K562 (cell line): ENCODE data around the gene CLIC2. TPM values are rescaled to one million over a fixed set of nuclear protein-coding genes. Genes with fewer than 3 reads are reported as not detected.

Experiments used
- ATAC-seq: fragments of 200-7000 bp; cut with Tn5 transposase; 3 replicates; pipeline ENCODE4 v1.9.1; 2020; ENCODE audit warnings: moderate library complexity
- BruUV-seq: library from RNA; stranded (reverse); fragments of 400-500 nt; replicated peaks from 2 replicates; lab custom pipeline; 2021; lab: Mats Ljungman, UMichigan
- CTCF ChIA-PET: fragments of 300-600 bp; formaldehyde crosslinking; extraction: SDS; loops from one replicate; lab custom pipeline; 2021; ENCODE audit warnings: low intra/inter-chr PET ratio; lab: Yijun Ruan, JAX
- POLR2A ChIA-PET: fragments of 300-600, 350-650 bp; sonication (Branson Sonifier 250); formaldehyde crosslinking; extraction: SDS; loops from one replicate; lab custom pipeline; 2021; ENCODE audit warnings: antibody characterized with exemption, inconsistent platforms; lab: Yijun Ruan, JAX
- DNase-seq, 4 experiments: peaks; one replicate each; pipeline versions ENCODE4 v3.0.0 to v3.0.0-alpha.2; 2011 to 2018; ENCODE audit warnings: low spot score in 3 of 4, mixed read lengths in 3 of 4; ENCODE audit errors: extremely low read depth in 1 of 4
- FAIRE-seq: peaks from 2 replicates; lab custom pipeline; 2011; peaks lifted over from hg19 to GRCh38; lab: Jason Lieb, UNC
- H2AFZ ChIP-seq: 2 replicates; pipeline ENCODE4 v1.6.0; 2011; ENCODE audit warnings: low read depth, low read length, control low read depth, inconsistent platforms
- H3K27ac ChIP-seq: fragments of 200-600 bp; 3 replicates; pipeline ENCODE4 v1.8.0; 2011; ENCODE audit warnings: low read depth, mild to moderate bottlenecking, control low read depth, inconsistent platforms, low read length, moderate library complexity, mixed read lengths; ENCODE audit errors: extremely low read depth
- H3K27me3 ChIP-seq, 2 experiments: fragments of 300-600 bp in 1 of 2; 2 replicates in 1 of 2; 3 replicates in 1 of 2; pipeline versions ENCODE4 v1.6.0 to v1.8.0; 2011; ENCODE audit warnings: inconsistent platforms in 2 of 2, low read length in 2 of 2, mild to moderate bottlenecking in 1 of 2, mixed read lengths in 1 of 2, moderate library complexity in 1 of 2; ENCODE audit not compliant: control insufficient read depth in 2 of 2, insufficient read depth in 2 of 2
- H3K36me3 ChIP-seq: fragments of 300-600 bp; 3 replicates; pipeline ENCODE4 v1.8.0; 2011; ENCODE audit warnings: mild to moderate bottlenecking, low read length, inconsistent platforms; ENCODE audit not compliant: control insufficient read depth, insufficient read depth
- H3K4me1 ChIP-seq, 2 experiments: fragments of 200-600 bp in 1 of 2; replicated peaks in 1 of 2; 2 replicates in 1 of 2; 3 replicates in 1 of 2; pipeline versions ENCODE4 v1.5.1 to v1.8.0; 2011; ENCODE audit warnings: inconsistent platforms in 2 of 2, low read length in 2 of 2, mild to moderate bottlenecking in 1 of 2, mixed read lengths in 1 of 2, moderate library complexity in 1 of 2; ENCODE audit not compliant: control insufficient read depth in 2 of 2, insufficient read depth in 2 of 2
- H3K4me2 ChIP-seq: 2 replicates; pipeline ENCODE4 v1.6.1; 2011; ENCODE audit warnings: low read length, control low read depth, inconsistent platforms, mixed read lengths; ENCODE audit not compliant: insufficient read depth
- H3K4me3 ChIP-seq: fragments of 200-600 bp; sonication (generic), shearing (Covaris generic); 2 replicates; pipeline ENCODE4 v1.5.1; 2016; ENCODE audit warnings: control low read depth, inconsistent platforms
- H3K79me2 ChIP-seq: fragments of 200-600 bp; 3 replicates; pipeline ENCODE4 v1.8.0; 2011; ENCODE audit warnings: low read length, inconsistent platforms; ENCODE audit not compliant: control insufficient read depth, insufficient read depth
- H3K9ac ChIP-seq, 2 experiments: 2 replicates each; pipeline versions ENCODE4 v1.6.0 to v1.6.1; 2011; ENCODE audit warnings: low read depth in 2 of 2, low read length in 2 of 2, control low read depth in 1 of 2, inconsistent platforms in 1 of 2, mild to moderate bottlenecking in 1 of 2, mixed read lengths in 1 of 2; ENCODE audit not compliant: insufficient read depth in 1 of 2
- H3K9me1 ChIP-seq: one replicate; pipeline ENCODE4 v1.6.0; 2011; ENCODE audit warnings: inconsistent platforms, mild to moderate bottlenecking, low read length, moderate library complexity; ENCODE audit not compliant: control insufficient read depth, insufficient read depth
- H3K9me3 ChIP-seq: replicated peaks from 2 replicates; pipeline ENCODE4 v1.5.1; 2011; ENCODE audit warnings: low read depth, low read length, inconsistent platforms; ENCODE audit not compliant: control insufficient read depth, insufficient read depth
- H4K20me1 ChIP-seq: replicated peaks from 2 replicates; pipeline ENCODE4 v1.6.1; 2011; ENCODE audit warnings: low read length, inconsistent platforms, mixed read lengths; ENCODE audit not compliant: control insufficient read depth, insufficient read depth
- ADNP ChIP-seq: fragments of 200-800 bp; sonication (Bioruptor generic); IDR thresholded peaks from 2 replicates; pipeline ENCODE4 v1.6.1; 2016; ENCODE audit warnings: missing genetic modification characterization, missing compliant biosample characterization
- CBX1 ChIP-seq: sonication (generic); IDR thresholded peaks from 2 replicates; pipeline ENCODE4 v1.6.1; 2016; ENCODE audit warnings: antibody characterized with exemption, low read depth, mild to moderate bottlenecking
- NFIC ChIP-seq: fragments of 450-650 bp; IDR thresholded peaks from 2 replicates; pipeline ENCODE4 v1.6.1; 2017; ENCODE audit warnings: mild to moderate bottlenecking, inconsistent platforms
- ZNF316 ChIP-seq: fragments of 450-650 bp; IDR thresholded peaks from 2 replicates; pipeline ENCODE4 v1.6.1; 2016
- ZNF431 ChIP-seq: sonication (generic); formaldehyde crosslinking; IDR thresholded peaks from 2 replicates; pipeline ENCODE4 v1.8.0; 2022; ENCODE audit warnings: mild to moderate bottlenecking, missing genetic modification reagents
- WGBS: fragments of 100-300 bp; shearing (Covaris generic); methylation state at CpG from one replicate; pipeline ENCODE4 v1.1.6; 2016; ENCODE audit warnings: low coverage, mixed read lengths; ENCODE audit not compliant: insufficient coverage; ENCODE audit errors: missing lambda C conversion rate; 5-methylcytosine and 5-hydroxymethylcytosine counted together
- in situ Hi-C: fragments of 300-500 bp; cut with MboI; formaldehyde crosslinking; loops from 4 replicates; pipeline ENCODE4 v1.15.0; 2018; ENCODE audit warnings: inconsistent platforms, mixed read lengths
- intact Hi-C: fragments of 100-400 bp; cut with micrococcal nuclease; formaldehyde crosslinking; loops from 2 replicates; pipeline ENCODE4 v1.14.2; 2022
- polyA plus RNA-seq, 8 experiments: library from polyadenylated mRNA; depleted of rRNA in 4 of 8; stranded (reverse) in 5 of 8; unstranded in 3 of 8; fragments of >200 nt; fragmentation: Nextera tagmentation in 2 of 8; fragmentation: Illumina TruSeq in 1 of 8; extraction: Ambion mirVana in 2 of 8; extraction: Trizol in 1 of 8; gene quantifications; 2 replicates each; pipeline versions ENCODE4 v1.2.1 to v1.2.3, GENCODE V29; 2011 to 2014; ENCODE audit warnings: inconsistent platforms in 1 of 8, missing spikeins in 1 of 8
- total RNA-seq, 7 experiments: library from RNA; depleted of rRNA in 6 of 7; stranded (reverse); fragments of >200 nt in 6 of 7; fragmentation: Illumina TruSeq in 2 of 7; extraction: Trizol in 2 of 7; gene quantifications; 2 replicates each; pipeline versions ENCODE4 v1.2.1 to v1.2.3, GENCODE V29; 2011 to 2021; ENCODE audit warnings: low replicate concordance in 1 of 7

CLIC2 gene
- total and polyA plus RNA-seq, 9 of the 15 experiments (the other 6 are each of a cell fraction or from before 2014, with no cell fraction given) = 37.0 to 83.7 (median 74.7) TPM

- Histone ChIP-seq H2AFZ (no peak overlapping the region), H3K9me3 (peaks cover 2% of the 10 kb centered on the region; the same call in 1 of the 2 replicates)
- intact Hi-C loops = no loop called here
- 86% methylated on average over 4 of the region's 5 CpGs for WGBS
- no peak for DNase-seq
- no peak for FAIRE-seq
- TF ChIP-seq NFIC (peak; percentile 60; the same call in 1 of the 2 replicates), ADNP (tag) (no peak)
- TF ChIP-seq, all 486 proteins: peak for 1
- in situ Hi-C loops = no loop called here
- no peak for ATAC-seq
- Histone ChIP-seq H3K27me3 (no peaks in the 10 kb centered on the region), H4K20me1 (no peaks in the 10 kb centered on the region), H3K9ac (no peak overlapping the region), H3K36me3 (no peaks in the 10 kb centered on the region; the same call in 2 of the 3 replicates), H3K79me2 (peaks cover 63% of the 10 kb centered on the region), H3K4me1 (no peaks in the 10 kb centered on the region; a peak in 1 of 5 replicates), H3K4me3 (no peak overlapping the region), H3K4me2 (no peak overlapping the region), H3K27ac (no peak overlapping the region), H3K9me1 (no peaks in the 10 kb centered on the region)
- BruUV-seq = no TSS peak
- ChIA-PET CTCF (no interaction called here), POLR2A (no interaction called here)
These were observed 20.2 kb downstream of the CLIC2 start for GRCh38 chrX:155314260-155314659.

DNA sequence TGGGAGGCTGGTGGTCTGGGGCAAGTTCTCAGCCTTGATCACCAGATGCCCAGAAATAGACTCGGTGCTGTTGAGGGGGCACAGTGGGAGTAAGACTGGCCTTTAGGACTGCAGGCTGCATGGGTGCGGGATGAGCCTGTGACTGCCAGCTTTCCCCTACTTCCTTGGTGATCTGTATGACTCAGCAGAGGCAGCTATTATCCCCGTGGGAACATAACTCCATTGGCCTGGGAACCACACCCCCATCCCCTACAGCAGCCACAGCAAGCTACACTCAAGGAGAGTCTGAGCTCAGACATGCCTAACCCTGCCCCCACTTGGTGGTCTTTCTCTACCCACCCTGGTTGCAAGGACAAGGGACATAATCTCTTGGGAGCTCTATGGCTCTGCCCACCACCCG lies 20.6 kb downstream of the CLIC2 start:
- Histone ChIP-seq H3K9me3 (peaks cover 2% of the 10 kb centered on the region; the same call in 1 of the 2 replicates), H3K4me1 (no peaks in the 10 kb centered on the region; a peak in 1 of 5 replicates), H3K9me1 (no peaks in the 10 kb centered on the region), H3K27ac (no peak overlapping the region), H2AFZ (no peak overlapping the region), H3K4me3 (no peak overlapping the region), H3K36me3 (no peaks in the 10 kb centered on the region; the same call in 2 of the 3 replicates), H3K4me2 (no peak overlapping the region), H3K79me2 (peaks cover 63% of the 10 kb centered on the region), H3K9ac (no peak overlapping the region), H3K27me3 (no peaks in the 10 kb centered on the region), H4K20me1 (no peaks in the 10 kb centered on the region)
- ATAC-seq (peak; percentile 49; the same call in 2 of the 3 replicates), DNase-seq (peak in 1 of 4 experiments; percentile 30), FAIRE-seq (no peak)
- CTCF ChIA-PET = no interaction called here
- WGBS = 44% methylated on average over 4 of the region's 4 CpGs
- no TSS peak for BruUV-seq
- in situ Hi-C loops (no loop called here), intact Hi-C loops (no loop called here)
- no peak for TF ChIP-seq ZNF431 (CRISPR knock-in tag)
- TF ChIP-seq ZNF316 = 0 out of 2 replicates have a peak, but pooled peaks have one; percentile 7
- TF ChIP-seq CBX1 = no peak
- POLR2A ChIA-PET = no interaction called here
